HG02943 (cell line): ENCODE data around the gene TAAR5.
"Not testable (repeated sequence)": the region's sequence is repeated elsewhere in the genome, so short reads cannot be mapped to it uniquely, and the experiment has no call there.

Experiments
- ATAC-seq: cut with Tn5 transposase; IDR thresholded peaks from one replicate; pipeline ENCODE4 v1.9.1; 2021; ENCODE audit warnings: mild to moderate bottlenecking, low read depth, moderate library complexity; ENCODE audit not compliant: unreplicated experiment

The TAAR5 gene

GRCh38 chr6:132584698-132585097 lies 4.8 kb downstream of the TAAR5 start:
- no peak for ATAC-seq

- ATAC-seq = no peak
Measured at GRCh38 chr6:132571774-132572173, 17.8 kb downstream of the TAAR5 start.

- ATAC-seq = no peak
Measured at GRCh38 chr6:132570221-132570777, 19.2 kb downstream of the TAAR5 start, which contains the start of gene TAAR6. TSS of gene TAAR6 (plus strand) at chr6:132570322. CDS start at chr6:132570322, 0 bp downstream.

- ATAC-seq = no peak
Measured at GRCh38 chr6:132569170-132569569, 20.4 kb downstream of the TAAR5 start.

- no peak for ATAC-seq
Measured at GRCh38 chr6:132568611-132569010, 20.9 kb downstream of the TAAR5 start.

- no peak for ATAC-seq
Measured at GRCh38 chr6:132567566-132567965, 22.0 kb downstream of the TAAR5 start.

- ATAC-seq = no peak
Measured at GRCh38 chr6:132566404-132566803, 23.1 kb downstream of the TAAR5 start.

GRCh38 chr6:132560087-132560486 lies 29.5 kb downstream of the TAAR5 start:
- ATAC-seq = not testable (repeated sequence)

GRCh38 chr6:132552372-132552771 lies 37.2 kb downstream of the TAAR5 start, which contains the start of gene TAAR8:
TSS of gene TAAR8 (plus strand) at chr6:132552672. CDS start at chr6:132552693, 21 bp downstream.
- no peak for ATAC-seq

- ATAC-seq = no peak
Measured at GRCh38 chr6:132551214-132551613, 38.3 kb downstream of the TAAR5 start.

GRCh38 chr6:132548746-132549463 lies 40.6 kb downstream of the TAAR5 start:
- no peak for ATAC-seq

GRCh38 chr6:132544826-132545225 lies 44.7 kb downstream of the TAAR5 start:
- no peak for ATAC-seq
